OCI-LY7 (cell line): Measurements from ENCODE around the gene STYK1.

Experiments used
- CTCF ChIP-seq: fragments of 200-600 bp; sonication (generic); conservative IDR thresholded peaks from 2 replicates; pipeline ENCODE4 v1.5.1; 2014; ENCODE audit warnings: mild to moderate bottlenecking, antibody characterized with exemption, low read length, moderate library complexity, mixed read lengths
- EZH2phosphoT487 ChIP-seq: fragments of 200-600 bp; sonication (generic); IDR thresholded peaks from 2 replicates; pipeline ENCODE4 v1.6.1; 2018; ENCODE audit warnings: low read depth, borderline replicate concordance, mild to moderate bottlenecking, mixed run types, antibody characterized with exemption, low read length, moderate library complexity, mixed read lengths

GRCh38 chr12:10715491-10715890 lies 41.6 kb upstream of the STYK1 start:
- TF ChIP-seq CTCF (no peak), EZH2phosphoT487 (no peak)
